ENCODE measurements around the gene SYNC.
"Not testable (repeated sequence)": the region's sequence is repeated elsewhere in the genome, so short reads cannot be mapped to it uniquely, and the experiment has no call there.

Gene SYNC

GRCh38 chr1:32632829-32633228 is 69.7 kb downstream of the SYNC start:
- H3K27ac ChIP-seq = no peak overlapping the region
- no peak for TF ChIP-seq CTCF (conservative IDR thresholded peaks at IDR 0.05)

- not testable (repeated sequence) for H3K27ac ChIP-seq
These were observed 72.4 kb downstream of the SYNC start for GRCh38 chr1:32630173-32630572.

Data from VCaP (cell line).